Type B pancreatic cell (in vitro differentiated cells): ENCODE measurements around the gene SLC9B2. TPM values are rescaled to one million over a fixed set of nuclear protein-coding genes. Genes with fewer than 3 reads are reported as not detected.

ENCODE experiments used
- total RNA-seq: library from RNA; stranded (reverse); gene quantifications from 2 replicates; pipeline ENCODE4 v1.2.1, GENCODE V29; 2021; ENCODE audit warnings: low replicate concordance

Gene SLC9B2
- total RNA-seq, 1 donor from 2014 or later, result 12.9 TPM

Other genes starting within 250 kb of the SLC9B2 start
- gene UBE2D3, start 249.2 kb downstream of the SLC9B2 start, total RNA-seq, result 288 and 302 TPM in 2 replicates
- 25.6 and 27.9 TPM in 2 replicates for gene CISD2, start 207.8 kb downstream of the SLC9B2 start, total RNA-seq
- gene SLC9B1, start 57.1 kb downstream of the SLC9B2 start, total RNA-seq, result 0.71 and 1.6 TPM in 2 replicates
- gene BDH2, start 23.1 kb upstream of the SLC9B2 start, total RNA-seq, result 52.1 and 72.7 TPM in 2 replicates
- 14.1 and 46.5 TPM in 2 replicates for gene CENPE, start 121.6 kb upstream of the SLC9B2 start, total RNA-seq